WTC11 (cell line): ENCODE measurements around the gene GPR83. TPM values are rescaled to one million over a fixed set of nuclear protein-coding genes. Genes with fewer than 3 reads are reported as not detected.

ENCODE experiments used
- ATAC-seq: fragments of 200-7000 bp; cut with Tn5 transposase; 2 replicates; pipeline ENCODE4 v1.10.0; 2021; ENCODE audit warnings: mild to moderate bottlenecking, moderate library complexity
- CTCF ChIA-PET: fragments of 300-600 bp; sonication (Branson Sonifier 250); formaldehyde crosslinking; loops from one replicate; lab custom pipeline; 2021; ENCODE audit warnings: antibody characterized with exemption; lab: Charles Lee
- POLR2A ChIA-PET: fragments of 350-600 bp; sonication (Branson Sonifier 250); formaldehyde crosslinking; loops from one replicate; lab custom pipeline; 2021; ENCODE audit warnings: antibody characterized with exemption; lab: Charles Lee
- DNase-seq: peaks from one replicate; pipeline ENCODE4 v3.0.0; 2021; ENCODE audit warnings: low spot score
- H3K27ac Mint-ChIP-seq: 2 replicates; pipeline ENCODE4 v1.8.0; 2021; ENCODE audit warnings: mixed read lengths
- H3K27me3 Mint-ChIP-seq: 2 replicates; pipeline ENCODE4 v1.8.0; 2021; ENCODE audit warnings: low read depth, mild to moderate bottlenecking, moderate library complexity, mixed read lengths
- H3K36me3 Mint-ChIP-seq: 2 replicates; pipeline ENCODE4 v1.8.0; 2021; ENCODE audit warnings: mixed read lengths
- H3K4me1 Mint-ChIP-seq: 2 replicates; pipeline ENCODE4 v1.8.0; 2022; ENCODE audit warnings: mixed read lengths
- H3K4me3 Mint-ChIP-seq: 2 replicates; pipeline ENCODE4 v1.8.0; 2021; ENCODE audit warnings: mild to moderate bottlenecking, moderate library complexity, mixed read lengths
- H3K9me3 Mint-ChIP-seq: 2 replicates; pipeline ENCODE4 v1.8.0; 2021; ENCODE audit warnings: mixed read lengths
- ATF1 ChIP-seq: sonication (generic); formaldehyde crosslinking; IDR thresholded peaks from 2 replicates; pipeline ENCODE4 v1.8.1; 2023; ENCODE audit warnings: mild to moderate bottlenecking, moderate library complexity, missing genetic modification reagents
- E2F1 ChIP-seq: sonication (generic); formaldehyde crosslinking; IDR thresholded peaks from 2 replicates; pipeline ENCODE4 v1.8.0; 2022; ENCODE audit warnings: mild to moderate bottlenecking, missing genetic modification reagents
- EMX1 ChIP-seq: fragments of 250-450 bp; sonication (Bioruptor Pico); IDR thresholded peaks from 2 replicates; pipeline ENCODE4 v1.8.0; 2021; ENCODE audit warnings: mild to moderate bottlenecking
- FOXP4 ChIP-seq: sonication (generic); formaldehyde crosslinking; IDR thresholded peaks from 2 replicates; pipeline ENCODE4 v1.8.0; 2022; ENCODE audit warnings: mild to moderate bottlenecking, missing genetic modification reagents
- GABPB1 ChIP-seq: sonication (generic); formaldehyde crosslinking; IDR thresholded peaks from 2 replicates; pipeline ENCODE4 v1.8.1; 2023; ENCODE audit warnings: mild to moderate bottlenecking, missing genetic modification reagents
- PRRX2 ChIP-seq: fragments of 250-450 bp; sonication (Bioruptor Pico); IDR thresholded peaks from 2 replicates; pipeline ENCODE4 v1.8.0; 2021; ENCODE audit warnings: mild to moderate bottlenecking
- SMAD3 ChIP-seq: sonication (generic); formaldehyde crosslinking; IDR thresholded peaks from 2 replicates; pipeline ENCODE4 v1.8.0; 2022; ENCODE audit warnings: missing genetic modification reagents, mild to moderate bottlenecking, borderline replicate concordance
- SOX15 ChIP-seq: fragments of 250-450 bp; sonication (Bioruptor Pico); IDR thresholded peaks from 2 replicates; pipeline ENCODE4 v1.9.0; 2021; ENCODE audit warnings: mild to moderate bottlenecking
- TEAD1 ChIP-seq: sonication (generic); formaldehyde crosslinking; IDR thresholded peaks from 2 replicates; pipeline ENCODE4 v1.8.0; 2022; ENCODE audit warnings: mild to moderate bottlenecking, missing genetic modification reagents
- ZNF317 ChIP-seq: sonication (generic); formaldehyde crosslinking; IDR thresholded peaks from 2 replicates; pipeline ENCODE4 v1.8.1; 2023; ENCODE audit warnings: low read depth, mild to moderate bottlenecking, moderate library complexity, missing genetic modification reagents, borderline replicate concordance
- ZNF532 ChIP-seq: fragments of 250-450 bp; sonication (Bioruptor Pico); IDR thresholded peaks from 2 replicates; pipeline ENCODE4 v1.9.0; 2021; ENCODE audit warnings: mild to moderate bottlenecking, borderline replicate concordance
- total RNA-seq: library from RNA; stranded (reverse); gene quantifications from 3 replicates; pipeline ENCODE4 v1.2.3, GENCODE V29; 2021

Gene GPR83
- total RNA-seq, 1 experiment from 2014 or later: 0.42 TPM

- TF ChIP-seq FOXP4 (no peak), ZNF532 (CRISPR knock-in tag) (no peak), SOX15 (CRISPR knock-in tag) (no peak), ATF1 (CRISPR knock-in tag) (no peak)
Measured at GRCh38 chr11:94400839-94401772, at the start of gene GPR83 (continued).

GRCh38 chr11:94450048-94450447, 48.8 kb upstream of the GPR83 start:
- no peak overlapping the region for H3K4me3 Mint-ChIP-seq
- H3K9me3 Mint-ChIP-seq: peaks cover 7% of the 10 kb centered on the region; the same call in 1 of the 2 replicates
- H3K27me3 Mint-ChIP-seq: no peaks in the 10 kb centered on the region
- ATAC-seq (no peak), DNase-seq (no peak)
- no peaks in the 10 kb centered on the region for H3K4me1 Mint-ChIP-seq
- TF ChIP-seq TEAD1 (CRISPR knock-in tag): no peak
- H3K27ac Mint-ChIP-seq: no peak overlapping the region
- peaks cover 23% of the 10 kb centered on the region for H3K36me3 Mint-ChIP-seq
- ChIA-PET CTCF (interaction anchor here (0.6 kb wide), 1 partner anchor 55 kb away, joined by 3 read pairs; no protein-coding TSS in a partner anchor), POLR2A (no interaction called here)

- H3K27ac Mint-ChIP-seq: no peak overlapping the region
- DNase-seq (no peak), ATAC-seq (no peak)
- H3K9me3 Mint-ChIP-seq: peaks cover 7% of the 10 kb centered on the region; the same call in 1 of the 2 replicates
- no peak overlapping the region for H3K4me3 Mint-ChIP-seq
- peaks cover 24% of the 10 kb centered on the region for H3K36me3 Mint-ChIP-seq
- TF ChIP-seq GABPB1 (peak; percentile 73), SMAD3 (no peak), PRRX2 (CRISPR knock-in tag) (no peak)
- H3K27me3 Mint-ChIP-seq: no peaks in the 10 kb centered on the region
- POLR2A ChIA-PET: no interaction called here
- CTCF ChIA-PET: no interaction called here
- no peaks in the 10 kb centered on the region for H3K4me1 Mint-ChIP-seq
Measured at GRCh38 chr11:94449437-94449836, 48.2 kb upstream of the GPR83 start.

- no peak for DNase-seq
- ATAC-seq: no peak
Measured at GRCh38 chr11:94449029-94449428, 47.8 kb upstream of the GPR83 start.

More at GRCh38 chr11:94449029-94449428, 47.8 kb upstream of the GPR83 start:
- H3K9me3 Mint-ChIP-seq: peaks cover 7% of the 10 kb centered on the region; the same call in 1 of the 2 replicates
- H3K27me3 Mint-ChIP-seq: no peaks in the 10 kb centered on the region
- no peak overlapping the region for H3K4me3 Mint-ChIP-seq
- no peak for TF ChIP-seq E2F1
- TF ChIP-seq EMX1 (CRISPR knock-in tag): no peak
- TF ChIP-seq ZNF317 (CRISPR knock-in tag): no peak
- peaks cover 28% of the 10 kb centered on the region for H3K36me3 Mint-ChIP-seq
- H3K27ac Mint-ChIP-seq: no peak overlapping the region
- H3K4me1 Mint-ChIP-seq: no peaks in the 10 kb centered on the region
- ChIA-PET POLR2A (no interaction called here), CTCF (interaction anchor here (1.1 kb wide), 1 partner anchor 56 kb away, joined by 3 read pairs; no protein-coding TSS in a partner anchor)
